ENCODE results near the gene CRIP2. TPM values are rescaled to one million over a fixed set of nuclear protein-coding genes. Genes with fewer than 3 reads are reported as not detected.

The CRIP2 gene
- polyA plus RNA-seq, 1 experiment, result 28.2 TPM

DNA sequence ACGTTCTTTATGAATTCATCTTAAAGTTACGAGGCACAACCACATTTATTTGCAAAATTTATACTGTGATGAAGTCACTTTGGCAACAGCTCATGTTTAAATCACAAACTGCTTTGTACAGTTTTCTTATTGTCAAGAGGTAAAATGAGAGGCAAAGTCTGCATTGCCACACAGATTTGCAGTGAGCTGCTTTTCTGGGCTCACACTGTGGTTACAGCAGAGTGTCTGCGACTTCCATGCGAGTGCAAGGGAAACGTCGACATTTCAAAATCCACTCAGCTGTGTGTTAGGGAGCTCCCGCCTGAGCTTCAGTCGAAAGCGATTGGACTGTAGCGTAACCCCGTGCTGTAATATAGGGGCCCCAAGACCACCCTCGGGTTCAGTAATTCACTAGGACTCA, 42.0 kb upstream of the CRIP2 start:
- Histone ChIP-seq H3K9me3 (ENCODE audit: control insufficient read depth, insufficient read depth, low read length) (no peaks in the 10 kb centered on the region), H3K4me3 (ENCODE audit: low read depth, low read length) (no peak overlapping the region), H3K27ac (ENCODE audit: low read depth, low read length) (no peak overlapping the region), H3K27me3 (ENCODE audit: control insufficient read depth, insufficient read depth, low read length) (no peaks in the 10 kb centered on the region)
- no peak for DNase-seq (ENCODE audit: low read depth, low spot score)
- CTCF ChIA-PET, result no interaction called here
- TF ChIP-seq CTCF (IDR thresholded peaks at IDR 0.05; ENCODE audit: low read depth, low read length), result no peak
- POLR2A ChIA-PET, result no interaction called here

- no peak overlapping the region for H3K4me3 ChIP-seq (ENCODE audit: low read depth, low read length)
- H3K9me3 ChIP-seq (ENCODE audit: control insufficient read depth, insufficient read depth, low read length), result no peaks in the 10 kb centered on the region
- ChIA-PET POLR2A (no interaction called here), CTCF (interaction anchor here (1.0 to 1.3 kb wide), 2 partner anchors 18 to 48 kb away, joined by 3 read pairs; no protein-coding TSS in a partner anchor)
- no peak for TF ChIP-seq CTCF (IDR thresholded peaks at IDR 0.05; ENCODE audit: low read depth, low read length)
- no peak overlapping the region for H3K27ac ChIP-seq (ENCODE audit: low read depth, low read length)
- H3K27me3 ChIP-seq (ENCODE audit: control insufficient read depth, insufficient read depth, low read length), result no peaks in the 10 kb centered on the region
- DNase-seq (ENCODE audit: low read depth, low spot score), result no peak
Measured at GRCh38 chr14:105433161-105433605, 41.4 kb upstream of the CRIP2 start.

DNA sequence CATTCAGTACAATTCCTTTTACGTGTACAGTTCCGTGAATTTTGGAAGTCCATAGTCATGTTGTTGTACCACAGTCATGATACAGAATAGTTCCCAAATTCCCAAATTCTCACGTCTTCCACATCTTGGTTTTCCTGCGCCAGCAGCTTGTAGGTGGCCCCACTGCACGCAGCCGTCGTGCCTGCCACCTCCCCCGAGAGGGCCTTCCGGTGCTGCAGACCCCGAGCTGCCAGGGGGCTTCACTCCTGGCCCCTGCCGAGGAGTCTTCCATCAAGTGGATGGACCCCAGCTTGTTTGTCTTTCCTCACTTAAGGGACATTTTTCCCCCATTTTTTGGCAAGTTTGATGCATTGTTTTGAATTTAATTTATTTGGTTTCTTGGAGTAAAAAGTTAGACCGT, 38.2 kb upstream of the CRIP2 start:
- peaks cover 3% of the 10 kb centered on the region; the same call in 1 of the 2 replicates for H3K9me3 ChIP-seq (ENCODE audit: control insufficient read depth, insufficient read depth, low read length)
- H3K27ac ChIP-seq (ENCODE audit: low read depth, low read length), result no peak overlapping the region
- ChIA-PET CTCF (no interaction called here), POLR2A (no interaction called here)
- H3K27me3 ChIP-seq (ENCODE audit: control insufficient read depth, insufficient read depth, low read length), result no peaks in the 10 kb centered on the region
- no peak for DNase-seq (ENCODE audit: low read depth, low spot score)
- no peak for TF ChIP-seq CTCF (IDR thresholded peaks at IDR 0.05; ENCODE audit: low read depth, low read length)
- no peak overlapping the region for H3K4me3 ChIP-seq (ENCODE audit: low read depth, low read length)

- CTCF ChIA-PET, result interaction anchor here (1.2 kb wide), 1 partner anchor 43 kb away, joined by 5 read pairs; no protein-coding TSS in a partner anchor
- POLR2A ChIA-PET, result no interaction called here
- no peak for DNase-seq (ENCODE audit: low read depth, low spot score)
- peaks cover 3% of the 10 kb centered on the region; the same call in 1 of the 2 replicates for H3K9me3 ChIP-seq (ENCODE audit: control insufficient read depth, insufficient read depth, low read length)
- TF ChIP-seq CTCF (IDR thresholded peaks at IDR 0.05; ENCODE audit: low read depth, low read length), result no peak
- H3K4me3 ChIP-seq (ENCODE audit: low read depth, low read length), result no peak overlapping the region
- H3K27ac ChIP-seq (ENCODE audit: low read depth, low read length), result no peak overlapping the region
- no peaks in the 10 kb centered on the region for H3K27me3 ChIP-seq (ENCODE audit: control insufficient read depth, insufficient read depth, low read length)
Measured at GRCh38 chr14:105436891-105437722, 37.5 kb upstream of the CRIP2 start.
